Progenitor cell of endocrine pancreas (in vitro differentiated cells): Measurements from ENCODE around the gene HTRA3. TPM values are rescaled to one million over a fixed set of nuclear protein-coding genes. Genes with fewer than 3 reads are reported as not detected.

Source experiments
- DNase-seq: peaks from one replicate; pipeline ENCODE4 v3.0.0; 2021; ENCODE audit warnings: low spot score; ENCODE audit not compliant: unreplicated experiment
- H3K27ac Mint-ChIP-seq: 2 replicates; pipeline ENCODE4 v1.8.0; 2021; ENCODE audit warnings: mild to moderate bottlenecking, moderate library complexity, mixed read lengths
- H3K27me3 Mint-ChIP-seq: 2 replicates; pipeline ENCODE4 v1.8.0; 2021; ENCODE audit warnings: mixed read lengths
- H3K36me3 Mint-ChIP-seq: 2 replicates; pipeline ENCODE4 v1.8.0; 2022; ENCODE audit warnings: mixed read lengths; ENCODE audit not compliant: insufficient read depth
- H3K4me1 Mint-ChIP-seq: 2 replicates; pipeline ENCODE4 v1.8.0; 2021; ENCODE audit warnings: low read depth, mixed read lengths
- H3K4me3 Mint-ChIP-seq: 2 replicates; pipeline ENCODE4 v1.8.0; 2021; ENCODE audit warnings: low read depth, mild to moderate bottlenecking, moderate library complexity, mixed read lengths
- H3K9me3 Mint-ChIP-seq: 2 replicates; pipeline ENCODE4 v1.8.0; 2021; ENCODE audit warnings: low read depth, mixed read lengths
- total RNA-seq: library from RNA; stranded (reverse); gene quantifications from 2 replicates; pipeline ENCODE4 v1.2.1, GENCODE V29; 2021
- TF ChIP-seq, protein P1 (sequence below): fragments of 200-600 bp; sonication (generic); IDR thresholded peaks from one replicate; pipeline ENCODE4 v1.5.0; 2021; ENCODE audit warnings: antibody characterized with exemption, mild to moderate bottlenecking; ENCODE audit not compliant: unreplicated experiment

Gene HTRA3
- total RNA-seq, 1 donor from 2014 or later = 0.86 TPM

DNA sequence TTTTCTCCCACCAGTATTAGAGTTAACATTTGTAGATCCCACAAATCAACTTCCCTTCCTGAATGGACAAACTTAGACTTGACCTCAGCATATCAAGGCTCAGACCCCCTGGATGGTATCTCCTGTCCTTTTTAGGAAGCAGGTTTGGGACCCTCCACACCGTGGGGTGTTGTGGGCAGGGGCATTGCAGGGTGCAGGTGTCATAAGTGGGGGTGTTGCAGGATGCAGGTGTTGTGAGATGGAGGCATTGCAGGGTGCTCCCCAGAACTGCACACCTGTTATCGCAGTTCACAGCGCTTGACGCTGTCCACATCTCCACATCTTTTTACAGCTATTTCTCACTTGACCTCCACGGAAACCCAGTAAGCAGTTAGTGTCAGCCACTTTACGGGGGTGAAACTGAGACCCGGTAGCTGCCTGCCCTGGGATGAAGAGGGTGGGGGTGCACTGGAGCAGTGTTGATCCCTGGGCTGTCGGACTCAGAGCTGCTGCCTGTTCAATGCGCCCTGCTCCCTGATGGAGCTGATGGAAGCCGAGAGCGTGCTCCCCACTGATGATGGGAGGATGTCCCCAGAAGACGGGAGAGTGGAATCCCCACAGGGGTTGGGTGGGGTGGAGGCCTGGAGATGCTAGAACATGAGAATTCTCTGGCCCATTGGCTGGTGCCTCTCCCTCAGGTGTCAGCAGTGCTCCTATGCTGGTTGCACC lies 45.1 kb upstream of the HTRA3 start:
- no peaks in the 10 kb centered on the region for H3K9me3 Mint-ChIP-seq
- no peaks in the 10 kb centered on the region for H3K27me3 Mint-ChIP-seq
- TF ChIP-seq, protein P1, sequence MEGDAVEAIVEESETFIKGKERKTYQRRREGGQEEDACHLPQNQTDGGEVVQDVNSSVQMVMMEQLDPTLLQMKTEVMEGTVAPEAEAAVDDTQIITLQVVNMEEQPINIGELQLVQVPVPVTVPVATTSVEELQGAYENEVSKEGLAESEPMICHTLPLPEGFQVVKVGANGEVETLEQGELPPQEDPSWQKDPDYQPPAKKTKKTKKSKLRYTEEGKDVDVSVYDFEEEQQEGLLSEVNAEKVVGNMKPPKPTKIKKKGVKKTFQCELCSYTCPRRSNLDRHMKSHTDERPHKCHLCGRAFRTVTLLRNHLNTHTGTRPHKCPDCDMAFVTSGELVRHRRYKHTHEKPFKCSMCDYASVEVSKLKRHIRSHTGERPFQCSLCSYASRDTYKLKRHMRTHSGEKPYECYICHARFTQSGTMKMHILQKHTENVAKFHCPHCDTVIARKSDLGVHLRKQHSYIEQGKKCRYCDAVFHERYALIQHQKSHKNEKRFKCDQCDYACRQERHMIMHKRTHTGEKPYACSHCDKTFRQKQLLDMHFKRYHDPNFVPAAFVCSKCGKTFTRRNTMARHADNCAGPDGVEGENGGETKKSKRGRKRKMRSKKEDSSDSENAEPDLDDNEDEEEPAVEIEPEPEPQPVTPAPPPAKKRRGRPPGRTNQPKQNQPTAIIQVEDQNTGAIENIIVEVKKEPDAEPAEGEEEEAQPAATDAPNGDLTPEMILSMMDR = no peak
- H3K27ac Mint-ChIP-seq = no peak overlapping the region
- peaks cover 18% of the 10 kb centered on the region for H3K4me1 Mint-ChIP-seq
- no peak overlapping the region for H3K4me3 Mint-ChIP-seq
- DNase-seq = no peak
- no peaks in the 10 kb centered on the region for H3K36me3 Mint-ChIP-seq

DNA sequence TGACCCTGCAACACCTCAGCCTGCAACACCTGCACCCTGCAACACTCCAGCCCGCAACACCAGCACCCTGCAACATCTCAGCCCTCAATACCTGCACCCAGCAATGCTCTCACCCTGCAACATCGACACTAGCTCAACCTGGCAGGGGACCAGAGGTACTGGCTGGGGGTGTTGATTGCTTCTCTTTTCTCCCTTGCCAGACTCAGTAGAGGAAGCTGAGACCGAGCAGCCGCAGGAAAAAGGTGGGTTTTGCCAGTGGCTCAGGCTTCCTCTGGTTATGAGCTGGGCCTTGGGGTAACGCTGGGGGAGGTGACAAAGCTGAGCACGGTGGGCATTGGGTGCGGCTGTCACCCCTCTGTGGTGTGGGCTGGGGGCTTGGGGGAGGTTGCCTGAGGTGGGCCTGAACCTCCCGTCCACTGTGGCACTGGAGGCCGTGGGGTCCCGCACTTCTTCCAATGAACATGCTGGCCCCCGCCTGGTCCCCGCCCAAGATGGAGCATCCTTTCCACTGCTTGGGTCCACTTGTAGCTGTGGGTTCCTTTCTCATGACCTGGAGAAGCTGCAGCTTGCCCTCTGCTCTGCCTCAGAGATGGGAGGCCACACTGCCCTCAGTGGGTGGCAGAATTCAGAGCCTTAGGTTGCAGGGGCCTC lies 44.5 kb upstream of the HTRA3 start:
- Mint-ChIP-seq H3K4me3 (no peak overlapping the region), H3K9me3 (no peaks in the 10 kb centered on the region), H3K36me3 (no peaks in the 10 kb centered on the region), H3K27me3 (no peaks in the 10 kb centered on the region), H3K27ac (no peak overlapping the region), H3K4me1 (peaks cover 18% of the 10 kb centered on the region)
- DNase-seq = no peak
- TF ChIP-seq, protein P1 = no peak

DNA sequence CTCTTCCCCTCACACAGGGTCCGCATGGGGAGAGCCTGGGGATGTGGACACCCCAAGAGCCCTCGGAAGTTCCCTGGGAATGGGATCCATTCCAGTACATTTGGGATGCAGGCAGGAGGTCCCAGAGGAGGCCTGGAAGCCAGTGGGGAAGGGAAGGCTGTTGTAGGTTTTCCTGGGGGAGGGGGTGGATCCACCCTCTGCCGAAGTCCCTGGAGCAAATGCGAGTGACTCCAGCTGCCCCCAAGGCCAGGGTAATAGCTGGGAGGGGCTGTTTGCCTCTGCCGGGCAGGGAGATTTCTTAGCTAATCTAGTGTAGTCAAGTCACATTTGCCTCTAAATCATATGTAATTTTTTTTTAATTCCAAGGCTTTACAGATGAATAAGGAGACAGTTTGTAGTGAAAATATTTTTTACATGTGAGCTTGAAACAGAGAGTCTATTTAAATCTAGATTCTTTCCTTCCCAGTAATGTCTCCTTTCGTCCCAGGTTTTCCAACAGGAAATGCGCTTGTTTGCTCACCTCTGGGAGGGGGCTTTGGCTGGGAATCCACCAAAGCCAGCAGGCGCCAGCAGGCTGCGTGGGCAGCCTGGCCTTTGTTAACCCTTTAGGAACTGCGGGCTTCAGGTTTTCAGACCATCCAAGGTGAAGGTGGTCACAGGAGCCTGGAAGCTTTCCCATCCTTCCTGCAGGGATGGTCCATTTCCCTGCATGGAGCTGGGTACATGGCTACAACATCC lies 43.7 kb upstream of the HTRA3 start:
- H3K36me3 Mint-ChIP-seq = no peaks in the 10 kb centered on the region
- H3K27me3 Mint-ChIP-seq = no peaks in the 10 kb centered on the region
- TF ChIP-seq, protein P1 = no peak
- DNase-seq = no peak
- H3K27ac Mint-ChIP-seq = peak overlapping the region; percentile 69
- peaks cover 18% of the 10 kb centered on the region for H3K4me1 Mint-ChIP-seq
- no peaks in the 10 kb centered on the region for H3K9me3 Mint-ChIP-seq
- H3K4me3 Mint-ChIP-seq = peak overlapping the region; percentile 11

DNA sequence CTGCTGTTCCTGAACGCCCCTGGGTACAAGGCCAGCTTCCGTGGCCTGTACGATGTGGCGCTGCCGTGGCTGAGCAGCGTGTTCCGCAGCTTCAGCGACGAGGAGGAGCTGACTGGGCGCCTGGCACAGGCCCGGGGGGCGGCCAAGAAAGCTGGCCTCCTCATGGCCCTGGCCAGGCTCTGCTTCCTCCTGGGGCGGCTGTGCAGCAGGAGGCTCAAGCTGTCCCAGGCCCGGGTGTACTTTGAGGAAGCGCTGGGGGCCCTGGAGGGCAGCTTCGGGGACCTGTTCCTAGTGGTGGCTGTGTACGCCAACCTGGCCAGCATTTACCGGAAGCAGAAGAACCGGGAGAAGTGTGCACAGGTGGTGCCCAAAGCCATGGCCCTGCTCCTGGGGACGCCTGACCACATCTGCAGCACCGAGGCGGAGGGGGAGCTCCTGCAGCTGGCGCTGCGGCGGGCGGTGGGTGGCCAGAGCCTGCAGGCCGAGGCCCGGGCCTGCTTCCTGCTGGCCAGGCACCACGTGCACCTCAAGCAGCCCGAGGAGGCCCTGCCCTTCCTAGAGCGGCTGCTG lies 42.3 kb upstream of the HTRA3 start:
- Mint-ChIP-seq H3K27me3 (no peaks in the 10 kb centered on the region), H3K4me3 (no peak overlapping the region), H3K27ac (no peak overlapping the region), H3K36me3 (no peaks in the 10 kb centered on the region), H3K9me3 (no peaks in the 10 kb centered on the region), H3K4me1 (peaks cover 18% of the 10 kb centered on the region)
- TF ChIP-seq, protein P1 = no peak
- DNase-seq = no peak

DNA sequence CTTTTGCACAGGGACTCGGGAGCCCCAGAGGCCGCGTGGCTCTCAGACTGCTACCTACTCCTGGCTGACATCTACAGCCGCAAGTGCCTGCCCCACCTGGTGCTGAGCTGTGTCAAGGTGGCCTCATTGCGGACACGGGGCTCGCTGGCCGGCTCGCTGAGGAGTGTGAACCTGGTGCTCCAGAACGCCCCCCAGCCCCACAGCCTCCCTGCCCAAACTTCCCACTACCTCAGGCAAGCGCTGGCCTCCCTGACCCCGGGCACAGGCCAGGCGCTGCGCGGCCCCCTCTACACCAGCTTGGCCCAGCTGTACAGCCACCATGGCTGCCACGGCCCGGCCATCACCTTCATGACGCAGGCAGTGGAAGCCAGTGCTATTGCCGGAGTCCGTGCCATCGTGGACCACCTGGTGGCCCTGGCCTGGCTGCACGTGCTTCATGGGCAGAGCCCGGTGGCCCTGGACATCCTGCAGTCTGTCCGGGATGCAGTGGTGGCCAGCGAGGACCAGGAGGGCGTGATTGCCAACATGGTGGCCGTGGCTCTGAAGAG lies 41.7 kb upstream of the HTRA3 start:
- Mint-ChIP-seq H3K9me3 (no peaks in the 10 kb centered on the region), H3K27ac (no peak overlapping the region), H3K4me1 (peaks cover 18% of the 10 kb centered on the region), H3K4me3 (no peak overlapping the region), H3K36me3 (no peaks in the 10 kb centered on the region), H3K27me3 (no peaks in the 10 kb centered on the region)
- TF ChIP-seq, protein P1 = no peak
- no peak for DNase-seq
